Endothelial cell of umbilical vein (primary cell): ENCODE results near the gene MAP6D1. TPM values are rescaled to one million over a fixed set of nuclear protein-coding genes. Genes with fewer than 3 reads are reported as not detected.

Experiments used
- BruUV-seq: library from RNA; stranded (reverse); fragments of 400-500 nt; replicated peaks from 2 replicates; lab custom pipeline; 2021; lab: Mats Ljungman, UMichigan
- CTCF ChIA-PET: fragments of 300-600, 350-600 bp; sonication (Branson Sonifier 250); formaldehyde crosslinking; loops from one replicate; lab custom pipeline; 2021; ENCODE audit warnings: antibody characterized with exemption, inconsistent platforms; lab: Charles Lee
- POLR2A ChIA-PET: fragments of 300-600, 350-600 bp; sonication (Branson Sonifier 250); formaldehyde crosslinking; loops from one replicate; lab custom pipeline; 2021; ENCODE audit warnings: antibody characterized with exemption, inconsistent platforms; lab: Charles Lee
- DNase-seq: peaks from one replicate; pipeline ENCODE4 v3.0.0-alpha.2; 2011; ENCODE audit warnings: low read depth, low spot score
- FAIRE-seq: peaks from 2 replicates; lab custom pipeline; 2011; peaks lifted over from hg19 to GRCh38; lab: Jason Lieb, UNC
- H2AFZ ChIP-seq: 2 replicates; pipeline ENCODE4 v1.6.0; 2012; ENCODE audit warnings: low read depth, low read length, control low read depth, inconsistent platforms
- H3K27ac ChIP-seq: 2 replicates; pipeline ENCODE4 v1.5.1; 2011; ENCODE audit warnings: low read depth, mild to moderate bottlenecking, control low read depth, low read length, moderate library complexity; ENCODE audit not compliant: insufficient read depth
- H3K27me3 ChIP-seq, 2 experiments: 2 replicates each; pipeline versions ENCODE4 v1.6.0 to v1.6.1; 2011; ENCODE audit warnings: low read length in 2 of 2, mixed read lengths in 1 of 2; ENCODE audit not compliant: control insufficient read depth in 2 of 2, insufficient read depth in 2 of 2
- H3K36me3 ChIP-seq, 2 experiments: 2 replicates in 1 of 2; 3 replicates in 1 of 2; pipeline ENCODE4 v1.5.1; 2011; ENCODE audit warnings: low read length in 2 of 2, mild to moderate bottlenecking in 1 of 2, moderate library complexity in 1 of 2; ENCODE audit not compliant: control insufficient read depth in 2 of 2, insufficient read depth in 2 of 2; ENCODE audit errors: extremely low read depth in 1 of 2
- H3K4me1 ChIP-seq: 3 replicates; pipeline ENCODE4 v1.5.1; 2011; ENCODE audit warnings: mild to moderate bottlenecking, low read length; ENCODE audit not compliant: control insufficient read depth, insufficient read depth; ENCODE audit errors: extremely low read depth
- H3K4me2 ChIP-seq: 2 replicates; pipeline ENCODE4 v1.6.1; 2011; ENCODE audit warnings: low read length, control low read depth, mixed read lengths; ENCODE audit not compliant: insufficient read depth
- H3K4me3 ChIP-seq, 3 experiments: fragments of 200-600 bp in 1 of 3; sonication (generic), shearing (Covaris generic) in 1 of 3; replicated peaks in 1 of 3; 2 replicates each; pipeline ENCODE4 v1.5.1; 2011 to 2016; ENCODE audit warnings: control low read depth in 3 of 3, low read length in 3 of 3, mild to moderate bottlenecking in 2 of 3, inconsistent platforms in 1 of 3, low read depth in 1 of 3, moderate library complexity in 1 of 3; ENCODE audit not compliant: insufficient read depth in 1 of 3
- H3K79me2 ChIP-seq: 2 replicates; pipeline ENCODE4 v1.6.0; 2012; ENCODE audit warnings: low read length, inconsistent platforms; ENCODE audit not compliant: control insufficient read depth, insufficient read depth
- H3K9ac ChIP-seq: replicated peaks from 2 replicates; pipeline ENCODE3; 2011; ENCODE audit warnings: low read length, control low read depth; ENCODE audit not compliant: insufficient read depth; ENCODE audit errors: extremely low read depth
- H3K9me1 ChIP-seq: replicated peaks from 3 replicates; pipeline ENCODE4 v1.6.0; 2011; ENCODE audit warnings: mild to moderate bottlenecking, low read length; ENCODE audit not compliant: control insufficient read depth, insufficient read depth; ENCODE audit errors: extremely low read depth
- H3K9me3 ChIP-seq: replicated peaks from 2 replicates; pipeline ENCODE4 v1.5.1; 2012; ENCODE audit warnings: low read length, inconsistent platforms; ENCODE audit not compliant: control insufficient read depth, insufficient read depth
- H4K20me1 ChIP-seq: replicated peaks from 2 replicates; pipeline ENCODE3; 2011; ENCODE audit warnings: mild to moderate bottlenecking, low read length; ENCODE audit not compliant: control insufficient read depth, insufficient read depth; ENCODE audit errors: extremely low read depth
- EZH2 ChIP-seq: IDR thresholded peaks from 2 replicates; pipeline ENCODE4 v1.6.1; 2012; ENCODE audit warnings: borderline replicate concordance, low read depth, mild to moderate bottlenecking, moderate library complexity, low read length, inconsistent platforms; ENCODE audit not compliant: severe bottlenecking
- FOS ChIP-seq: IDR thresholded peaks from 2 replicates; pipeline ENCODE4 v1.6.1; 2011; ENCODE audit warnings: mild to moderate bottlenecking, low read length, moderate library complexity, borderline replicate concordance; ENCODE audit not compliant: insufficient read depth
- GATA2 ChIP-seq: IDR thresholded peaks from 2 replicates; pipeline ENCODE4 v1.7.0; 2011; ENCODE audit warnings: low read depth, mild to moderate bottlenecking, moderate library complexity, mixed read lengths, low read length; ENCODE audit not compliant: insufficient read length, insufficient read depth
- JUN ChIP-seq: IDR thresholded peaks from 2 replicates; pipeline ENCODE4 v1.6.1; 2011; ENCODE audit warnings: borderline replicate concordance, low read depth; ENCODE audit not compliant: insufficient read length, insufficient read depth
- MAX ChIP-seq: IDR thresholded peaks from 2 replicates; pipeline ENCODE4 v1.6.1; 2011; ENCODE audit not compliant: insufficient read depth, insufficient read length
- MYC ChIP-seq: IDR thresholded peaks from one replicate; pipeline ENCODE4 v1.6.1; 2011; ENCODE audit warnings: mild to moderate bottlenecking, low read depth, low read length
- POLR2A ChIP-seq: IDR thresholded peaks from 2 replicates; pipeline ENCODE4 v1.6.1; 2012; ENCODE audit warnings: low read depth, mild to moderate bottlenecking, control low read depth, low read length
- POLR2AphosphoS5 ChIP-seq: IDR thresholded peaks from 2 replicates; pipeline ENCODE4 v1.6.1; 2012; ENCODE audit warnings: low read depth, mild to moderate bottlenecking, control low read depth, low read length, moderate library complexity; ENCODE audit not compliant: insufficient read depth
- dilution Hi-C: fragments of 300-500 bp; cut with MboI; formaldehyde crosslinking; loops from one replicate; pipeline ENCODE4 v1.15.0; 2019; ENCODE audit warnings: low sequenced_read_pairs; ENCODE audit not compliant: extremely low pct_ligation_motif_present
- intact Hi-C: fragments of 100-400 bp; cut with micrococcal nuclease; formaldehyde crosslinking; loops from one replicate; pipeline ENCODE4 v1.10.0; 2022
- polyA plus RNA-seq, 4 experiments: library from polyadenylated mRNA; depleted of rRNA in 3 of 4; stranded (reverse) in 3 of 4; unstranded in 1 of 4; fragments of >200 nt; gene quantifications; 2 replicates each; pipeline versions ENCODE4 v1.2.1 to v1.2.3, GENCODE V29; 2011 to 2012; ENCODE audit warnings: missing spikeins in 1 of 4
- total RNA-seq: library from RNA; stranded (reverse); gene quantifications from 2 replicates; pipeline ENCODE4 v1.2.3, GENCODE V29; 2021
- TF ChIP-seq, protein P1 (sequence below), 2 donors: IDR thresholded peaks; 1 replicate in 1 of 2; 2 replicates in 1 of 2; pipeline ENCODE4 v1.5.1; 2011; ENCODE audit warnings: low read length in 2 of 2, mild to moderate bottlenecking in 2 of 2, moderate library complexity in 2 of 2, control low read depth in 1 of 2, inconsistent platforms in 1 of 2, low read depth in 1 of 2; ENCODE audit not compliant: insufficient read depth in 1 of 2; ENCODE audit errors: extremely low read depth in 1 of 2

Gene MAP6D1
- total and polyA plus RNA-seq, 2 donors (not counting 3 experiments of a cell fraction or from before 2014, with no cell fraction given): 2.4 to 3.5 TPM

- H3K4me1 ChIP-seq: peaks cover 5% of the 10 kb centered on the region
- no peaks in the 10 kb centered on the region for H3K9me1 ChIP-seq
- no peak overlapping the region for H3K4me3 ChIP-seq
- no peak overlapping the region for H2AFZ ChIP-seq
- no peaks in the 10 kb centered on the region for H3K27me3 ChIP-seq
- CTCF ChIA-PET: no interaction called here
- DNase-seq (peak; percentile 64), FAIRE-seq (no peak)
- no peak overlapping the region for H3K4me2 ChIP-seq
- H4K20me1 ChIP-seq: no peaks in the 10 kb centered on the region
- H3K36me3 ChIP-seq: peaks cover 17 to 24% of the 10 kb centered on the region in 2 experiments
- peak overlapping the region; percentile 34 for H3K27ac ChIP-seq
- intact Hi-C loops (no loop called here), dilution Hi-C loops (no loop called here)
- POLR2A ChIA-PET: no interaction called here
- TF ChIP-seq MAX (no peak), POLR2AphosphoS5 (no peak), GATA2 (no peak), POLR2A (no peak), JUN (no peak), MYC (no peak), EZH2 (no peak), FOS (no peak)
- TF ChIP-seq, protein P1, sequence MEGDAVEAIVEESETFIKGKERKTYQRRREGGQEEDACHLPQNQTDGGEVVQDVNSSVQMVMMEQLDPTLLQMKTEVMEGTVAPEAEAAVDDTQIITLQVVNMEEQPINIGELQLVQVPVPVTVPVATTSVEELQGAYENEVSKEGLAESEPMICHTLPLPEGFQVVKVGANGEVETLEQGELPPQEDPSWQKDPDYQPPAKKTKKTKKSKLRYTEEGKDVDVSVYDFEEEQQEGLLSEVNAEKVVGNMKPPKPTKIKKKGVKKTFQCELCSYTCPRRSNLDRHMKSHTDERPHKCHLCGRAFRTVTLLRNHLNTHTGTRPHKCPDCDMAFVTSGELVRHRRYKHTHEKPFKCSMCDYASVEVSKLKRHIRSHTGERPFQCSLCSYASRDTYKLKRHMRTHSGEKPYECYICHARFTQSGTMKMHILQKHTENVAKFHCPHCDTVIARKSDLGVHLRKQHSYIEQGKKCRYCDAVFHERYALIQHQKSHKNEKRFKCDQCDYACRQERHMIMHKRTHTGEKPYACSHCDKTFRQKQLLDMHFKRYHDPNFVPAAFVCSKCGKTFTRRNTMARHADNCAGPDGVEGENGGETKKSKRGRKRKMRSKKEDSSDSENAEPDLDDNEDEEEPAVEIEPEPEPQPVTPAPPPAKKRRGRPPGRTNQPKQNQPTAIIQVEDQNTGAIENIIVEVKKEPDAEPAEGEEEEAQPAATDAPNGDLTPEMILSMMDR (IDR thresholded peaks at IDR 0.05; ENCODE audit: extremely low read depth in 1 of 2, insufficient read depth in 1 of 2, low read depth in 1 of 2, low read length in 2 of 2): no peak
- no TSS peak for BruUV-seq
- H3K9ac ChIP-seq: no peak overlapping the region
- H3K9me3 ChIP-seq: no peaks in the 10 kb centered on the region
- peaks cover 8% of the 10 kb centered on the region for H3K79me2 ChIP-seq
Measured at GRCh38 chr3:183782576-183783276, 42.7 kb downstream of the MAP6D1 start.
